ENCODE data around the gene MAPK1. TPM values are rescaled to one million over a fixed set of nuclear protein-coding genes. Genes with fewer than 3 reads are reported as not detected.
A peak's percentile ranks its signal among the peaks of the same experiment; 100 is the strongest.
"Not testable (repeated sequence)": the region's sequence is repeated elsewhere in the genome, so short reads cannot be mapped to it uniquely, and the experiment has no call there.

The MAPK1 gene
- total RNA-seq, 1 experiment from 2014 or later = 90.3 TPM

DNA sequence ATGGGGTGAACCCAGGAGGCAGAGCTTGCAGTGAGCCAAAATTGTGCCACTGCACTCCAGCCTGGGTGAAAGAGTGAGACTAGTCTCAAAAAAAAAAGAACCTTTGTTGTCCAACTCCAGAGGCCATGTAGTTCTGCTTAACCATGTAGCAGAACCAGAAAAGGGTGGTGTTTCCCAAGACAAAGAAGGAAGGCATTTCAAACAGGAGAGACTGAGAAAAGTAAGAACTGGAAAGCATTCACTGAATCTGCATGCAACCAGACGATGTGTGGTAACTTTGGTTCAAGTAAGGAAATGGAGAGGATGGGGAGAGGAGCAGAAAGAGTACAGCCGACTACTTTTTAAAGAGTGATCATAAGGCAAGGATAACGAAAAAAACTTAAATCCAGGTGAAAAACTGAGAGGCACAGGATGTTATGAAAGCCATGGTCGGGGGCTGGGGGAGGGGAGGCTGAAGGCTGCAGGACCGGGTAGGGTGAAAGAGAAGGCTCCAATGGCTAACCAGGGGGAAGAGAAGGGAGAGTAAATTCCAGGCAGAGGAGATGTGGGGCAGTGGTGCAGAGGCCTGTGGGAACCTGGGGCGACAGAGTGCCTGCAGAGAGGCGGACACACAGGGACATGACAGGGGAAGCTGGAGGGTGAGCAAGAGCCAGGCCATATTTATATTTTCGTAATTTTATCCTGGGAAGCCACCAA, 48.8 kb downstream of the MAPK1 start:
- H2BK15ac ChIP-seq (ENCODE audit: low read depth, low read length) = no peak overlapping the region
- no peak overlapping the region for H3K14ac ChIP-seq (ENCODE audit: insufficient read depth, low read length)
- H3K27me3 Mint-ChIP-seq (ENCODE audit: low read depth) = no peaks in the 10 kb centered on the region
- no peak overlapping the region for H2BK5ac ChIP-seq (ENCODE audit: insufficient read length, low read length)
- H2BK12ac ChIP-seq (ENCODE audit: insufficient read length, low read depth, low read length) = no peak overlapping the region
- H3K9me3 Mint-ChIP-seq = no peaks in the 10 kb centered on the region; a peak in 1 of 5 replicates
- peaks cover 4% of the 10 kb centered on the region for H3K79me1 ChIP-seq (ENCODE audit: insufficient read depth, low read depth, low read length, poor library complexity, severe bottlenecking)
- H4K91ac ChIP-seq (ENCODE audit: insufficient read length, low read depth, low read length) = no peak overlapping the region
- no peak overlapping the region for H2BK20ac ChIP-seq (ENCODE audit: low read depth, low read length, poor library complexity, severe bottlenecking)
- H2BK120ac ChIP-seq (ENCODE audit: low read depth, low read length, poor library complexity, severe bottlenecking) = no peak overlapping the region
- TF ChIP-seq, protein P1, sequence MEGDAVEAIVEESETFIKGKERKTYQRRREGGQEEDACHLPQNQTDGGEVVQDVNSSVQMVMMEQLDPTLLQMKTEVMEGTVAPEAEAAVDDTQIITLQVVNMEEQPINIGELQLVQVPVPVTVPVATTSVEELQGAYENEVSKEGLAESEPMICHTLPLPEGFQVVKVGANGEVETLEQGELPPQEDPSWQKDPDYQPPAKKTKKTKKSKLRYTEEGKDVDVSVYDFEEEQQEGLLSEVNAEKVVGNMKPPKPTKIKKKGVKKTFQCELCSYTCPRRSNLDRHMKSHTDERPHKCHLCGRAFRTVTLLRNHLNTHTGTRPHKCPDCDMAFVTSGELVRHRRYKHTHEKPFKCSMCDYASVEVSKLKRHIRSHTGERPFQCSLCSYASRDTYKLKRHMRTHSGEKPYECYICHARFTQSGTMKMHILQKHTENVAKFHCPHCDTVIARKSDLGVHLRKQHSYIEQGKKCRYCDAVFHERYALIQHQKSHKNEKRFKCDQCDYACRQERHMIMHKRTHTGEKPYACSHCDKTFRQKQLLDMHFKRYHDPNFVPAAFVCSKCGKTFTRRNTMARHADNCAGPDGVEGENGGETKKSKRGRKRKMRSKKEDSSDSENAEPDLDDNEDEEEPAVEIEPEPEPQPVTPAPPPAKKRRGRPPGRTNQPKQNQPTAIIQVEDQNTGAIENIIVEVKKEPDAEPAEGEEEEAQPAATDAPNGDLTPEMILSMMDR (conservative IDR thresholded peaks at IDR 0.05) = no peak
- DNase-seq = peak; percentile 34
- H3K36me3 Mint-ChIP-seq (ENCODE audit: insufficient read depth in 1 of 3, low read depth in 3 of 3) = peaks cover 0 to 8% (median 1%) of the 10 kb centered on the region in 3 experiments; a peak in 2 of 7 replicates
- no peak overlapping the region for H3K4me2 ChIP-seq (ENCODE audit: insufficient read depth, insufficient read length, low read length)
- no peak overlapping the region for H2AK5ac ChIP-seq (ENCODE audit: insufficient read length, low read length)
- H3K4me3 Mint-ChIP-seq = peak overlapping the region in 1 of 2 experiments; percentile 11; a peak in 2 of 5 replicates
- H3K27ac ChIP-seq (ENCODE audit: insufficient read length, low read depth, low read length) = no peak overlapping the region
- peaks cover 4% of the 10 kb centered on the region; the same call in 1 of the 2 replicates for H3K4me1 ChIP-seq (ENCODE audit: insufficient read depth, low read length)
- no peak overlapping the region for H4K5ac ChIP-seq (ENCODE audit: insufficient read length, low read depth, low read length)
- peak overlapping the region; percentile 23 to 86 (median 45) for H3K27ac Mint-ChIP-seq
- WGBS (ENCODE audit: extremely low coverage, insufficient read length, low lambda C conversion rate) = no CpG with 5 or more reads among the region's 8 CpGs
- H2AFZ ChIP-seq (ENCODE audit: low read length) = no peak overlapping the region
- H3K18ac ChIP-seq (ENCODE audit: insufficient read length, low read depth, low read length) = no peak overlapping the region
- H3K79me2 ChIP-seq (ENCODE audit: insufficient read depth, low read length) = peaks cover 3% of the 10 kb centered on the region; the same call in 1 of the 2 replicates
- no peaks in the 10 kb centered on the region for H3K27me3 ChIP-seq (ENCODE audit: insufficient read depth, low read length)
- H4K8ac ChIP-seq (replicated peaks; ENCODE audit: insufficient read length, low read depth, low read length) = no peak overlapping the region
- H3K4me1 Mint-ChIP-seq = peaks cover 27 to 38% of the 10 kb centered on the region in 2 experiments
- H3K4ac ChIP-seq (ENCODE audit: low read depth, low read length) = no peak overlapping the region
- H3K23ac ChIP-seq (ENCODE audit: insufficient read length, low read depth, low read length) = no peak overlapping the region
- no peak overlapping the region for H3K9ac ChIP-seq (ENCODE audit: extremely low read depth, insufficient read length, low read length)
- no peak overlapping the region for H3T11ph ChIP-seq (ENCODE audit: low read length)
- no peaks in the 10 kb centered on the region for H3K9me3 ChIP-seq (ENCODE audit: control insufficient read depth, low read depth, low read length)
- no peaks in the 10 kb centered on the region for H4K20me1 ChIP-seq (ENCODE audit: control insufficient read depth, insufficient read depth, insufficient read length)
- no peak overlapping the region for H3K56ac ChIP-seq (ENCODE audit: insufficient read length, low read depth, low read length)
- no peaks in the 10 kb centered on the region for H3K23me2 ChIP-seq (ENCODE audit: insufficient read length, low read depth, low read length, poor library complexity, severe bottlenecking)

DNA sequence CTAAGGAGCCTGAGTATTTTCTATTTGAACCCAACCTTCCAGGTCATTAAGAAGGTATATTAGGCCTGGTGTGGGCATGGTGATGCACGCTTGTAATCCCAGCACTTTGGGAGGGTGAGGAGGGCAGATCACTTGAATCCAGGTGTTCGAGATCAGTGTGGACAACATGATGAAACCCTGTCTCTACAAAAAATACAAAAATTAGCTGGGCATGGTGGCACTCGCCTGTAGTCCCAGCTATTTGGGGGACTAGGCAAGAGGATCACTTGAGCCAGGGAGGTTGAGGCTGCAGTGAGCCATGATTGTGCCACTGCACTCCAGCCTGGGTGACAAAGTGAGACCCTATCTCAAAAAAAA, 50.0 kb downstream of the MAPK1 start:
- Mint-ChIP-seq H3K36me3 (ENCODE audit: insufficient read depth in 1 of 3, low read depth in 3 of 3) (peaks cover 3 to 13% (median 4%) of the 10 kb centered on the region in 3 experiments; a peak in 6 of 7 replicates), H3K4me1 (peaks cover 27 to 35% of the 10 kb centered on the region in 2 experiments), H3K27ac (peak overlapping the region in 2 of 3 experiments; percentile 75 to 88; a peak in 3 of 7 replicates)
- WGBS (ENCODE audit: extremely low coverage, insufficient read length, low lambda C conversion rate) = no CpG with 5 or more reads among the region's 3 CpGs
- H3K18ac ChIP-seq (ENCODE audit: insufficient read length, low read depth, low read length); H4K91ac ChIP-seq (ENCODE audit: insufficient read length, low read depth, low read length); H2BK15ac ChIP-seq (ENCODE audit: low read depth, low read length); H3K23me2 ChIP-seq (ENCODE audit: insufficient read length, low read depth, low read length, poor library complexity, severe bottlenecking); H3K14ac ChIP-seq (ENCODE audit: insufficient read depth, low read length); H3K23ac ChIP-seq (ENCODE audit: insufficient read length, low read depth, low read length); H3K27ac ChIP-seq (ENCODE audit: insufficient read length, low read depth, low read length); H4K5ac ChIP-seq (ENCODE audit: insufficient read length, low read depth, low read length); H3K27me3 Mint-ChIP-seq (ENCODE audit: low read depth); H2BK5ac ChIP-seq (ENCODE audit: insufficient read length, low read length); H3K4me2 ChIP-seq (ENCODE audit: insufficient read depth, insufficient read length, low read length); H2AFZ ChIP-seq (ENCODE audit: low read length); H4K8ac ChIP-seq (replicated peaks; ENCODE audit: insufficient read length, low read depth, low read length); H3K4ac ChIP-seq (ENCODE audit: low read depth, low read length); H3K9me3 Mint-ChIP-seq; H3K4me1 ChIP-seq (ENCODE audit: insufficient read depth, low read length); H2BK12ac ChIP-seq (ENCODE audit: insufficient read length, low read depth, low read length); H2AK5ac ChIP-seq (ENCODE audit: insufficient read length, low read length); H3K9ac ChIP-seq (ENCODE audit: extremely low read depth, insufficient read length, low read length); H3K9me3 ChIP-seq (ENCODE audit: control insufficient read depth, low read depth, low read length); H3K4me3 Mint-ChIP-seq; H3T11ph ChIP-seq (ENCODE audit: low read length); H4K20me1 ChIP-seq (ENCODE audit: control insufficient read depth, insufficient read depth, insufficient read length); DNase-seq; H3K27me3 ChIP-seq (ENCODE audit: insufficient read depth, low read length); H2BK120ac ChIP-seq (ENCODE audit: low read depth, low read length, poor library complexity, severe bottlenecking); H3K79me2 ChIP-seq (ENCODE audit: insufficient read depth, low read length); H3K56ac ChIP-seq (ENCODE audit: insufficient read length, low read depth, low read length); H3K79me1 ChIP-seq (ENCODE audit: insufficient read depth, low read depth, low read length, poor library complexity, severe bottlenecking); H2BK20ac ChIP-seq (ENCODE audit: low read depth, low read length, poor library complexity, severe bottlenecking): not testable (repeated sequence)

Data from H9 (cell line).